ENCODE results near the gene ACACA.
A peak's percentile ranks its signal among the peaks of the same experiment; 100 is the strongest.

Gene ACACA

GRCh38 chr17:37123941-37124820 is 282.5 kb downstream of the ACACA start:
- no peak for DNase-seq

GRCh38 chr17:37123386-37123785 is 283.2 kb downstream of the ACACA start:
- DNase-seq = no peak

DNA sequence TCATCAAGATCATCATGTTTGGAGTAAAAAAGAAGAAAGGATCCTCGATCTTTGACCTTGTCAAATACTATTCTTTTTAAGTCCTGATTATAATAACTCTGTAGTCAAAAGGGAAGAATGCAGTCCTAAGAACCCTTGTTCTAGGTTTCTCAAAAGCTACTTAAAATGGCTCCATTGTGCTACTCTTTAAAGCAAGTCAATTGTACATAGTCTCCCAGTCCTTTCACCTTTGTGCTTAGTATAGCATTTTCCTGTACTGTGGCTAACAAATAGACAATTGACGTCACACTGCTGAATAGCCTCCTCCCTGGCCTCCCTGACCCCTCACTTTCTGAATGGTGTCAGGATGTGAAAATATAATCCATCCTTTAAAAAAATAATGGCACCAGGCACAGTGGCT is 285.0 kb downstream of the ACACA start:
- no peak for DNase-seq

DNA sequence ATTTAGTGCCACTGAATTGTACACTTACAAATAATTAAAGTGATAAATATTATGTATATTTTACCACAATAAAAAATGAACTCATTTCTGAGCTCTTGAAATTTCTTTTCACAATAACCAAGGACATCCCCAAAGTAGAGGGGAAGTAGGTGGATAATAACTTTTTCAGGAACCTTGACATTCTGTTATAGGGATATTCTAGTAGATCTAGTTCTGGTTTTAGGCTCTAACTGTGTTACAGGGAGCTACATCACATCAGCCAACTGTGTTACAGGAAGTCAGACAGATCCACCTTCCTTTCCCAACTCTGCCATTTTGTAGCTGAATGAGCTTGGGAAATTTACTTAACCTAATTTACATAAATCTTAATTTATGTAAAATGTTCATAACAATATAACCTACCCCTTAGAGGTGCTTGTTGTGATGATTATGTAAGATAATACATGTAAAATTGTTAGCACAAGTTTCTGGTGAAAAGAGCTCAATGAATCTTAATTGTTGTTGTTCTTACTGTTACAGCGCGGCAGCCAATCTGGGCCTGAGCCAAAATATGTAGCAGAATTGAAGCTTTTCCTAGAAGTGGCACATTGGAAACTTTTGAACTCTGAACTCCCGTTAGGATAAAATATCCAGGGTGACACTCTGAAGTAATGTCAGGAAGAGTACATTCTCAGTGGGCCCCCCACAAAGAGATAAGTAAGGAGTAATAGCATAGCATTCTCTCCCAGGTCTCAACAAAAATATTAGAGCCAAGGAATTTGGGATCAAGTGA is 288.1 kb downstream of the ACACA start:
- no peak for DNase-seq

- DNase-seq = peak; percentile 27
Observed at GRCh38 chr17:37117373-37118142, 289.1 kb downstream of the ACACA start.

GRCh38 chr17:37116671-37117185 is 289.9 kb downstream of the ACACA start:
- no peak for DNase-seq

- DNase-seq = no peak
Observed at GRCh38 chr17:37111329-37111728, 295.3 kb downstream of the ACACA start.

DNA sequence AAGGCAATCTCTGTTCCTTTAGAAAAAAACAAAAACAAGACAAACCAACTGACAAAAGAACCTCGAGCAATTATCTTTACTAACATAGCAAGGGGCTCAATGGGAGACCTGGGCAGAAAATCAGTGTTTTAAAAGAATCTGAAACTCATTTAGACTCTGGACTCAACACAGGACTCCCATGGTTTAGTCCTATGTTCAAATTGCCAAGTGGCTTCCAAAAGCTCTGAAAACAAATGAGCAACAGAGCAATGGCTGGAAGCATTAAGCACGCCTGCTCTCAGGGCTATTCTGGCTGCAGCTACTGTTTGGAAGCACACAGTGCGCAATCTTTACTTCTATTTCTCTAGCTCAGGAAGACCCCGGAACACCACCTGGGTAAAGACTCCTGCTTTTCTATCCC is 295.9 kb downstream of the ACACA start:
- DNase-seq = no peak

DNA sequence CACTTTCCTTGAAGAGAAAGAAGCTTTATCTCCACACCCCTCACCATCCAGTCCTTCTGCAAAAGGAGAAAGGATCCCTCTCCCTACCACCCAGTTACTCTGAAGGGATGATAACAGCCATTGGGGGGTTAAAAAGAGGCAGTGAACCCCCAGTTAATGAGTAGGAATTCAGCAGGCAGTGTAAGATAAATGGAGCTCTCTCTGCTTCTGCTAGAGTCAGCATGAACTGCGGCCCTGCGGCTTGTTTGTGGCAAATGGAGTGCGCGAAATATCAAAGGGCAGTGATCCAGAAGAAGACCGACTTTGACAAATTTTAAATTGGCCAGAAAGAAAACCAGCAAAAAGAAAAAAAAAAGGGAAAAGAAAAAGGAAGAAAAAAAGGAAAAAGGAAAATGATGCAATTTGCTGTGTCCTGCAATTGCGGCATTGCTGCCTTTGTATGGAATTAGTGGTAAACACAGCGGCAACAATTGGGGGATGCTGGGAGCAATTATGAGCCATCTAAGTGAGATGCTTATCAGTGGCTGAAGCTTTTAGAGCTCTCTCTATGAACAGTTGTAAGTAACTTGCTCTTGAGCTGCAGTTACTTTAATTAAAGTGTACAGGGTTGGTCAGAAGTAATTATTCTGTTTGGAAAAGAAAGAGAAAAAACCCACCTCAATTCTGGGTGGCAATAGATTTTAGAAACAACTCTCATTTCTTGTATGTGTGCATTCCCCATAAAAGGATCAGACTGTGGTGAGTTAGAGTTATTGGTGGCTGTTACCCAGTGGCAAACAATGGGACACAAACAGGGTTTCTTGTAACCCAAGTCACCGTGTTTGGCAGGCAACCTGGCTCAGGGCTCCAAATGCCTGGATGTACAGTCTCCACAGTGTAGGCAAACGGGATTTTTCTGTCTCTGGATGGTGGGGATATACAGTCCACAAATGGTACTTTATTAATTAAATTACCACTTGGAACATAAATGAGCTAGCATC is 296.6 kb downstream of the ACACA start:
- DNase-seq = no peak

- DNase-seq = peak; percentile 15
Observed at GRCh38 chr17:37109106-37109505, 297.5 kb downstream of the ACACA start.

GRCh38 chr17:37107406-37108083 is 299.1 kb downstream of the ACACA start:
- DNase-seq = peak; percentile 48

- no peak for DNase-seq
Observed at GRCh38 chr17:37106049-37106448, 300.6 kb downstream of the ACACA start.

- no peak for DNase-seq
Observed at GRCh38 chr17:37103231-37103630, 303.4 kb downstream of the ACACA start.

- DNase-seq = no peak
Observed at GRCh38 chr17:37101306-37101705, 305.3 kb downstream of the ACACA start.

- DNase-seq = no peak
Observed at GRCh38 chr17:37100231-37100630, 306.4 kb downstream of the ACACA start.

- DNase-seq = no peak
Observed at GRCh38 chr17:37098910-37099664, 307.5 kb downstream of the ACACA start.

- no peak for DNase-seq
Observed at GRCh38 chr17:37098152-37098551, 308.5 kb downstream of the ACACA start.

GRCh38 chr17:37097154-37097553 is 309.5 kb downstream of the ACACA start:
- DNase-seq = no peak

DNA sequence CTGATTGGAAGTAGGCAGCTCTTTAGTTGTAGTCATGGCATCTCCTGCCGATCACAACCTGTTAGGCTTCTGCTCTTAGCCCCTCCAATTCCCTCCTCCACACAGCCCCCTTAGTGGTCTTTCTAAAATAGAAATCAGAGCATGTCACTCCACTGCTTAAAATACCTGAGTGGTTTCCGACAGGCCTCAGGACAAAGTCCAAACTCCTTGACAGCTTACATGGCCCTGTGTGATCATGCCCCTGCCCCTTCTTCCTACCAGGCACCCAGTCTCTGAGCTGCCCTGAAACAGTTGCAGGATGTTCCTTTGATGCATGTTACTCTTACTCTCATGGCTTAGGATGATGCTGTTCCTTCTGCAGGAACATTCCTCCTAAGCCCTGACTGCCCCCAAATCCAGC is 310.6 kb downstream of the ACACA start:
- no peak for DNase-seq

DNA sequence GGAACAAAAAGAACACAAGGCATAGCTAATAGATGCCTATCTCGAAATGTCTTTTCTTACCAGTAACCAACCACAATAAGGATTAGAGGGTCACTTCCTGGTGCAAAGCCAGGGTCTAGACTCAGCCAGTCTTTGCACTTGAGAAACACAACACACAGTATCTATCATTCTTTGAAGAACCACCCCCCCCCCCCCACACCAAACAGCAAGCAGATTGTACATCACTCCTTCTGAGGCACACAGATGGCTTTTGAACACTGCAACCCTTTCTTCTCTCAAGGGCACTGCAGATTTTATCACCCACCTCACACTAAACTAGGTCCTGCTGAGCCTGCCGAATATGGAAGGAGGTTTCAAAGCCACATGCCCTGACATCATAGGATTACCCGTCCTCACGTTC is 312.2 kb downstream of the ACACA start:
- DNase-seq = no peak

GRCh38 chr17:37092701-37093100 is 313.9 kb downstream of the ACACA start:
- DNase-seq = no peak
